Psoas muscle (tissue), 7 donors: ENCODE measurements around the gene PPME1. TPM values are rescaled to one million over a fixed set of nuclear protein-coding genes. Genes with fewer than 3 reads are reported as not detected.

ENCODE experiments used
- polyA plus RNA-seq, 3 donors: library from polyadenylated mRNA; stranded (reverse); fragments of 200-250 nt; gene quantifications; one replicate each; pipeline ENCODE4 v1.2.3, GENCODE V29; 2013
- total RNA-seq, 4 donors: library from RNA; stranded (reverse); fragmentation: NEBNext Ultra II Directional in 2 of 4; extraction: Animal tissue kit (Norgen Biotek cat#: 25700) in 2 of 4; gene quantifications; one replicate each; pipeline versions ENCODE4 v1.2.1 to v1.2.4, GENCODE V29; 2021 to 2023
- donor health status: healthy with polysubstance abuse.
- donor health status: DM: no; HTN: no; CAD: no; lungs with moderate emphysema.
- donor health status: Bipolar disorder and iron deficiency.
- donor health status: healthy.
- donor health status: DM: no; HTN: no; CAD: no.
- donor health status: DM: no; HTN: no; CAD: no.
- donor health status: DM: yes; HTN: yes; CAD: no.

PPME1 gene
- total and polyA plus RNA-seq, 7 donors = 28.3 to 47.9 (median 43.1) TPM

Other genes starting within 250 kb of the PPME1 start
- gene DNAJB13, start 220.3 kb upstream of the PPME1 start, total RNA-seq = not detected
- under 1 TPM in 1 of 3 donors, not detected in 2; 0.03 TPM for gene DNAJB13, start 220.3 kb upstream of the PPME1 start, polyA plus RNA-seq
- gene UCP2, start 188.4 kb upstream of the PPME1 start, total RNA-seq = 10 to 100 TPM; 40.8 to 99.5 (median 66.1) TPM
- 10 to 100 TPM; 11.8 to 90.6 (median 89.6) TPM for gene UCP2, start 188.4 kb upstream of the PPME1 start, polyA plus RNA-seq
- 100 to 1,000 TPM in 3 of 4 donors, 10 to 100 TPM in 1; 53.8 to 299 (median 169) TPM for gene UCP3, start 162.2 kb upstream of the PPME1 start, total RNA-seq
- gene UCP3, start 162.2 kb upstream of the PPME1 start, polyA plus RNA-seq = 100 to 1,000 TPM in 2 of 3 donors, 1 to 10 TPM in 1; 8.9 to 587 (median 330) TPM
- gene C2CD3, start 287 bp upstream of the PPME1 start, total RNA-seq = 10 to 100 TPM in 2 of 4 donors, 1 to 10 TPM in 2; 5.1 to 14.4 (median 9.7) TPM
- 10 to 100 TPM in 1 of 3 donors, 1 to 10 TPM in 2; 8.4 to 12.6 (median 9.7) TPM for gene C2CD3, start 287 bp upstream of the PPME1 start, polyA plus RNA-seq
- gene P4HA3, start 140.4 kb downstream of the PPME1 start, total RNA-seq = under 1 TPM in 3 of 4 donors, not detected in 1; 0.21 to 0.28 (median 0.22) TPM
- 1 to 10 TPM in 1 of 3 donors, under 1 TPM in 2; 0.03 to 2.2 (median 0.11) TPM for gene P4HA3, start 140.4 kb downstream of the PPME1 start, polyA plus RNA-seq
- 10 to 100 TPM in 2 of 4 donors, 1 to 10 TPM in 2; 9.1 to 10.9 (median 10.2) TPM for gene PGM2L1, start 227.1 kb downstream of the PPME1 start, total RNA-seq
- gene PGM2L1, start 227.1 kb downstream of the PPME1 start, polyA plus RNA-seq = 1 to 10 TPM; 2.8 to 9.8 (median 3.6) TPM